GM19397 (cell line): ENCODE results near the gene TNRC18.
"Not testable (repeated sequence)": the region's sequence is repeated elsewhere in the genome, so short reads cannot be mapped to it uniquely, and the experiment has no call there.

Experiments used
- ATAC-seq: cut with Tn5 transposase; IDR thresholded peaks from one replicate; pipeline ENCODE4 v1.9.1; 2021; ENCODE audit warnings: mild to moderate bottlenecking, moderate library complexity; ENCODE audit not compliant: unreplicated experiment

The TNRC18 gene

DNA sequence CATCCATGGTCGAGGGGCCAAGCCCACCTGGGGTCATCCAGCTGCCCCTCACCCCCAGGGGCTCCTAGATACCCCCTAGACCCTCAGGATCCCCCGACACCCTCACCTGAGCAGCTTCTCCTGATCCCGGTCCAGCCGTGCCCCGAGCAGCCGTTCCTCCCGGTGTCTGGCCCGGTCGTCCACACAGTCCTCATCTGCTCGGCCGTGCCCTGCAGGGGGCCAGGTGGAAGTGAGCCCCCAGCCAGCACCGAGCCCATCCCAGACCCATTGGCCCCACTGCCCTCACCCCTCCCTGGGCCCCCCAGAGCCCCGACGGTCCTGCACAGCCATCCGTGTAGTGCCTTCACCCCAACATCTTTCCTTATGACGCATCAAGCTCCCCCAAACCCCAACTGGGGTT, 45.8 kb downstream of the TNRC18 start:
- ATAC-seq: no peak

DNA sequence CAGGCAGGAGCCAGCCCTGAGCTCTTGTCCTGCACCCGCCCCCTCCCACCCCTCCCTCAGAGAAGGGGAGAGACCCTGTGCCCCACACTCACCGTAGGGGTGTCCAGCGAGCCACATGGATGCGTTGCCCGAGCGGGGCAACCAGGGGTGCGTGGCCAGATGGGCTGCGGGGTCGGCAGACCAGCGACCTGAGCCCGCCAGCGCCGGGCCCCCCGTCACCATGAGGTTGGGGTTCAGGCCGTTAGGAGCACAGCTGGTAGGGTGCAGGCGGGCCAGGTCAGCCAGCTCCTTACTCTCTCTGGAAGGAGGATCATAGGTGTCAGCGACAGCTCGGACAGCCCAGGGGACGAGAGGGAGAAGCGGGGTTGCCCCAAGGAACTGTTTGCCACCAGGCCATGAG, 46.4 kb downstream of the TNRC18 start:
- ATAC-seq: no peak

DNA sequence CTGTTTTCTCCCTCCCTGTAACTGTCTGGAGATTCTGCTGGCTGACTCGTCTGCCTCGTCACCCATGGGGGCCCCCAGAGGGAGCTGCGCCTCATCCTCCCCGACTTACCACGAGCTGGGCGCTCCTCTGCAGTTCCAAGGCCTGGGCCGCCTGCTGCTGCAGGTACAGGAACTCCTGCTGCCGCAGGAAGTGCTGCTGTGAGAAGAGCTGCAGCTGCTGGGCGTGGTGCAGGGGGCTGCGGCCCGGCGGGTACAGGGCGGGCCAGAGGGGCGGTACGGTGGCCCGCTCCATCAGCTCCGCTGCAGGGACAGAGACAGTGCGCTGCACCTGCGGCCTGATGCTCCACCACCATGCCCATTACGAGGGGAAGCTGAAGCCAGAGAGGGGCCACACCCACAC, 47.7 kb downstream of the TNRC18 start:
- no peak for ATAC-seq

DNA sequence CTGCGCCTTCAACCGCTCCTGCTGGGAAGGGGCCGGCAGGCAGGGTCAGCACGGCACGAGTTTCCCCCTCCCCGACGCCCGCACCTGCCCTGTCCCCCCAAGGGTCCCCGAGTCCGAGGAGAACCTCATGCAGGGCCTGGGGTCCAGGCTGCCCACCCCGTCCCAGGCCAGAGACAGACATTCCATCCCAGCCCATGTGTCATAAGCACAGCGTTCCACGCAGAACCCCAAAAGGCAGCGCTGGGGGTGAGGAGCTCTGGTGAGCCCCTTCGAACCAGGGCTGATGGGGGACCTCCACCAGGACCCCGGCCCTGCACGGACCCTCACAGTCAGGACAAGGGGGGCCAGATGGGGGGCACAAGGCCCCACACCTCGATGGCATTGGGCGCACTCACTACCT, 49.2 kb downstream of the TNRC18 start:
- ATAC-seq: no peak

DNA sequence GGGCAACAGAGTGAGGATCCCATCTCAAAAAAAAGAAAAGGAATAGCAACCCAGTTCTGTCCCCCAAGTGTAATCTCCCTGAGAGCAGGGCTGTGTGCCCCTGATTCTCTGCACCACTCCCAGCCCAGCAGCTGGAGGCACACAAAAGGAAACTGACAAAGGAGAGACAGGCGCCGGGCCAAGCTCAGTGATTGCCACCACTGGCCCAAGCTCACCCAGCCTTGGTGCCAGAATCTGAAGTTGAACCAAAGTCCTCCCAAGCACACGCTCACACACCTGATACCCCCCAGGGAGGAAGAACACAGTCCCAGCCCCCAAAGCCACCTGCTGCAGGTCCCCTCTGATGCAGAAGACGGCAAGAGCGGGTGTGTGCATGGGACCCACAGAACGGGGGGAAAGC, 50.3 kb downstream of the TNRC18 start:
- no peak for ATAC-seq

DNA sequence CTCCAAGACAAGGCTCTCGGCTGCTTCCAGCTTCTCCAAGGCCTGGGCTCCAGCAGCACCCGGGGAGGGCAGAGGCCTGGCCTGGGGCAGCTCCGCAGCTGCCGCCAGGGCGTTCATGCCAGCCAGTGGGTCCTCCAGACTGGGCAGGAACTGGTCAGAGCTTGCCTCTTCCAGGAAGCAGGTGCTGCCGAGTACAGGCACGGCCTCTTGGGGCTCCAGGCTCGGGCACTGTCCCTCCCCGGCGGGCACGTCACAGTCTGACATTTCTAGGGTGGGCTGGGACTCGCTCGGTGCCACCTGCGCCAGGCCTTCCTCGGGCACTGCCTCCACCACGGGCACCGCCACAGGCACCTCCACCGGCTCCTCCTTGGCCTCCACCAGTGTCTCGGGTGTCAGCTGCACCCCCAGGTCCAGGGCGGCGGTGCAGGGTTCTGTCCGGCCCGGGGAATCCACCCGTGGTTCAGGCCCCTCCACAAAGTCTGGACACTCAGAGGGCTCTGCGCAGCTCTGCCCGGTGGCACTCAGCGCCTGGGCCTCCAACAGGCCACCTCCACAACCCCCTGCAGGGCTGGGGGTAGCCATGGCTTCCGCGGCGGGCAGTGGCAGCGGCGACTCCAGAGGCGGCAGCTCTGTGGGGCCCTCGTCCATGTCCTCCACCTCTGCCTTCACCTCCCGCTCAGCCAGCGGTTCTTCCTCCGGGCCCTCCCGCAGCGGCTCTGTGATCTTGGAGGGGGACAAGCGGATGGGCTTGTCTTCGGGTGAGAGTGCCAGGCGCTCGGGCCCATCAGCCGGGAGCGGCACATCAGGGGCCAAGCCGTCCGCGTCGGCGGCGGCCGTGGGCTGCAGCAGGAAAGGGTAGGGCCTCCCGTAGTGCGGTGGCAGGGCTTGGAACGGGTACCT, 52.9 kb downstream of the TNRC18 start:
- no peak for ATAC-seq

DNA sequence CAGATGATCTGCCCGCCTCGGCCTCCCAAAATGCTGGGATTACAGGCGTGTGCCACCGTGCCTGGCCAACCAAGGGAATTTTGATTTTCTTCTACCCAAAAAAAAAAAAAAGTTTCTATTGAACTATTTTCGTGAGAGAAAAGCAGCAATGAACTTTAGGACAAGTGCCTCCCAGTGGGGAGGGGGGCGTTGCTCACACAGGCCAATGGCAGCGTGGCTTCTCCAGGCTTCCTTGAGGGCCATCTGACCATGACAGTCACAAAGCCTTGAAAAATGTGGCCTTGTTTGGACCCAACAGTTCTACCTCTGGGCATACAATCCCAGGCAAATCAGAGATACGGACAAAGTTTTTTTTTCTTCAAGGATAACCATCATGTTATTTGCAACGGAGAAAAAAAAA, 56.0 kb downstream of the TNRC18 start:
- no peak for ATAC-seq

DNA sequence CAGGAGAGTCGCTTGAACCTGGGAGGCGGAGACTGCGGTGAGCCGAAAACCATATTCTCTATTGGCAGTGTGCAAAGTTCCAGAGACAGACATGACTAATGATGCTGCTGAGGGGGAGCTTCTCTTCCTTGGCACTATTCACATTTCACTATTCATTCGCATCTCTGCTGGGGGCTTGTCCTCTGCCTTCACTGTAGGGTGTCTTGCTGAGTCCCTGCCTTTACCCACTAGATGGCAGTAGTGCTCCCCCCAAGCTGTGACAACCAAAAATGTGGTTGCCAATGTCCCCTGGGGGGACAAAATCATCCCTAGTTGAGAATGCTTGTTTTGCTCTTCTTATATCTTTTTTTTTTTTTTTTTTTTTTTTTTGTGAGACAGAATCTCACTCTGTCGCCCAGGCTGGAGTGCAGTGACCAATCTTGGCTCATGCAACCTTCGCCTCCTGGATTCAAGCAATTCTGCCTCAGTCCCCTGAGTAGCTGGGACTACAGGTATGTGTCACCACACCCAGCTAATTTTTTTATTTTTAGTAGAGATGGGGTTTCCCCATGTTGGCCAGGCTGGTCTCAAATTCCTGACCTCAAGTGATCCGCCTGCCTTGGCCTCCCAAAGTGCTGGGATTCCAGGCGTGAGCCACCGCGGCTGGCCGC, 57.5 kb downstream of the TNRC18 start:
- not testable (repeated sequence) for ATAC-seq

DNA sequence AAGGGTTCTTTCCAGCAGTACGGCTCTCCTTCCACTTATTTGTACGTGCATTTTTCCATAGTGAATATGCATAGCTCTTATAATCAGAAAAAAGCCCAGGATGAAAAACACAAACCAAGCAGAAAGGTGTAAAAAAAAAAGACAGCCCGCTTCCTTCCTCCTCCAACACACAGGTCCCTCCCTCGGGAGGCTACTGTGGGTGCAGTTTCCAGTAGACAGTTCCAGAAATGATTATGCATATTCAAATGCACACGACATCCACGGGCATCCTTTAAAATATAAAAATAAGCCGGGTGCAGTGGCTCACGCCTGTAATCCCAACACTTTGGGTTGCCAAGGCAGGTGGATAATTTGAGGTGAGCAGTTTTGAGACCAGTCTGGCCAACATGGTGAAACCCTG, 59.9 kb downstream of the TNRC18 start:
- no peak for ATAC-seq

DNA sequence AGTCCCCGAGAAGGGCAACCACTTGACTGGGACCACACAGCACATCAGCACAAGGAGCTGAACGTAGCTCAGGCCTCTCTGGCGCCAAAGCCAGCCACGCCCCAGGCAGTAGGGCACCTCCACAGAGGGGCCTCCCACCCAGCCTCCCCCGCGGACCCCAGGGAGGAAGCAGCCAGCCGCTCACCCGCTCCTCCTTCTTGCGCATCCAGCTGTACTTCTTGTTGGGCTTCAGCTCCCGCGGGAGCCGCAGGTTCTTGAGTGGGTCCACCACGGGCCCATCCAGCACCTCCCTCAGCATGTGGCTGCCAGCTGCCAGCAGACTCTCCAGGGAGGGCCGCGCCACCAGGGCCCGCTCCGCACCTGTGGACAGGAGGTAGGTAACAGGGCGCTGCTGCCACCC, 61.2 kb downstream of the TNRC18 start:
- no peak for ATAC-seq

DNA sequence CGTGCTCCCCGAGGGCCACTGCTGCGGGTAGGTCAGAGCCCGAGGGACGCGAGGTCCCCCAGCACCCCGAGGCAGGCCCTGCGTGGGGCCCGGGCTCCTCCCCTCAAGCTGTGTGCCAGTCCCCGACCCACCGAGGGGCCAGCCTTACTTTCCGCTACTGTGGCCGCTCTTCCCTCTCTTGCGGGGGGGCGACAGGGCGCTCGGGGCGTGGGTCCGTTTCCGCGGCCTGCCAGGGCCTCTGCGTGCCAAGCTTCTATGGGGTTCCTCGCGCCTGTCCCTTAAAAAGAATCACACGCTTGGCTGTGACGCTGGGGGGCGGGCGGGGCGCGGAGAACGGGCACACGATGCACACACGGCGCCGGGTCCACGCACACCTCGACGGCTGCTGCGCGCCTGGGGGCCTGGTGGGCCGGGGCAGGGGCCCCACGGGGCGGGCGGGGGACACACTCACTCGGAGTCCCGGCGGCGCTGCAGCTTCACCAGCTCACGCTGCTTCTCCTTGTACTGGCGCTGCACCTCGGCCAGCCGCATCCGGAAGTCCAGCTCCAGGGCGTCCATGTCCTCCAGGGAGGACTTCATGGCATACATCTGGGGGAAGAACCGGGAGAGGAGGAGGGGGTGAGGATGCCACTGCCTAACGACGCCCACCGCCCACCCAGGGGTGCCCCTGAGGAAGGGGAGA, 62.0 kb downstream of the TNRC18 start:
- no peak for ATAC-seq

DNA sequence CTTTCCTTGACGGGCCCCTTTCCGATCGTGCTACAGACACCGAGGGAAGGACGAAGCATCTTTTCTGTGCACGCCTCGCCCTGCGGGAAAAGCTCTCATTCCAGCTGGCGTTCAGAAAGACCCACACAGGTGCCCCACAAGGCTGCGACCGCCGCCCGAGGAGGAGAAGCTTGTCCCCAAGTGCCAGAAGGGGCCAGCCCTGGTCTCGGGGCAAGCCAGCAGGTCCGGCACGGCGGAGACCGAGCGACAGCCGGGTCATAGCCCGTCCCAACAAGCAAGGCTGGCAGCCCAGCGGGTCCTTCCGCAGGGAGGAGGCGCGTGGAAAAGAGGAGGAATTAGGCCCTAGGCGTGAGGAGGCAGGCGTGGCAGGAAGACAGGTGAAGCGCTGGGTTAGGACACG, 62.7 kb downstream of the TNRC18 start:
- ATAC-seq: no peak

DNA sequence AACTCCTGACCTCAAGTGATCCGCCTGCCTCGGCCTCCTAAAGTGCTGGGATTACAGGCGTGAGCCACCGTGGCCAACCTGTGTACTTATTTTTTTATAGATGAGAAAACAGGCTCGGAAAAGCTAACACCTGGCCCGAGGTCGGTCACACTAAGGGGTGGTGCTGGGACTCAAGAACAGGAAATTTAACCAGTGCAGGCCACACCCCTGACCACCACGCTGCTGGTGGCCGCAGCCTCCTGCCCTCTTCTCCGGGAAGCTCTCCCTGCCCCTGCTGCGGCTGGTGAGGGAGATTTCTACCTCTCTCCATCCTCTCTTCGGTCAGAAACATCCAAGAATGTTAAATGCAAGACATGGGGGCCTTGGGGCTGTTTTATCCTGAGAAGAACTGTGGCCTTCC, 63.2 kb downstream of the TNRC18 start:
- no peak for ATAC-seq

DNA sequence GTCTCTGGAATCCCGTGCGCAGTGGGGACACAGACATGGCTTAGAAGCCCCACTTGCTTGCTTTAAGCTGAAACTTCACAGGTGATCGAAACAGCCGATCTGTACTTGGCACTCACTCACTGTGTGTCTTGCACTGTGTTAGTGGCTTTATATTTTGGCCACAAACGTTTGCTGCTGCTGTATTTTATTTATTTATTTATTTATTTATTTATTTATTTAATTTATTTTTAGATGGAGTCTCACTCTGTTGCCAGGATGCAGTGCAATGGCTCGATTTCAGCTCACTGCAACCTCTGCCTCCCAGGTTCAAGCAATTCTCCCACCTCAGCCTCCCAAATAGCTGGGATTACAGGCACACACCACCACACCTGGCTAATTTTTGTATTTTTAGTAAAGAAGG, 63.6 kb downstream of the TNRC18 start:
- ATAC-seq: not testable (repeated sequence)

DNA sequence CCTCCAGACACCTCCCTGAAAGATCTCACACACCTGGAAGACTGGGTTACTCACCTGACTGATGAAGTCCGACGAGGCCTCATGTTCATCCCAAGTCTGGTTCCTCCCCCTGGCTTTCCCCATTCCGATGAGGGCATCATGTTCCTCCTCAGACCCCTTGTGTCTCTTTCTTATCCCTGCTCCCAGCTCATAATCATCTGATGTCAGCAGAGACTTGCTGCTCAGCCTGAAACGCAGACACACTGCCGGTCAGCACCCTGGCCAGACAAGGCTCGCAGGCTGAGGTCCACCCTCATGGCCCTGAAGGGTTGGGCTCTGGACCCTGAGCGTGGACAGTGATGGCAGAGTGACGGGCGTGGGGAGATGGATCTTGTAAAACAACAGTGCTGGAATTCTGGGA, 64.3 kb downstream of the TNRC18 start:
- ATAC-seq: no peak

DNA sequence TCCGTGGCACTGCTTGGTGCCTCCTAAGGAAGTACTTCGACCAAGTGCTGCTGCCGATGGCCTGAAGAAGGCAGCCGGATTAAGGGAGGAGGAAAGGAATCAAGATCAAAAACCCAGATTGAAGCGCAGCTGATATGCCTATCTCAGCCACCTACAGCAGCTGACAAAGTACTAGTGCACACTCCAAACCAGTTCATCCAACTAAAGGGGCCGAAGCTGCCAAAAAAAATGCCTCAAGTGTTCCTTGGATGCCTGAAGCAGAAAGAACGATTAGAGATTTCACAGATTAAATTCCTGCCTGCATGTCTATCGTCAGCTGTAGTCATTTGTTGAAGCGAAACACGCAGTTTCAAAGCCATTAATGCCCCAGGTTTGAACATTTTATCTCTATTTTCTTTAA, 65.7 kb downstream of the TNRC18 start:
- no peak for ATAC-seq

DNA sequence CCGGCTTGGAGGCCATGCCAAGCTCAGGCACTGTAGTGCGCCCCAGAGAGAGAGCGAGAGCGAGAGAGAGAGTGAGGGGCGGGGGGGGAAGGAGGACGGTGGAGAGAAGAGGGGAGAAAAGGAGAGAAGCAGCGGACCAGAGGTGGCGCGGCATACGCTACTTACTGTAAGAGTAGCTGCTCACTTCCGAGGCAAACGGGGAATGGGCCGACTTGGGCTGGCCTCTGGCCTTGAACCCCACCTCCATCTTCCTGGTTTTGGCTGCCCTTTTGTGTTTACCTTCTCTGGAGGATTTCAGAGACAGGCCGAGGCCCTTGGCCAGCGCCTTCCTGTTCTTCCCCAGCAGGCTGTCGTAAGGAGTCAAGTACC, 66.9 kb downstream of the TNRC18 start:
- no peak for ATAC-seq

DNA sequence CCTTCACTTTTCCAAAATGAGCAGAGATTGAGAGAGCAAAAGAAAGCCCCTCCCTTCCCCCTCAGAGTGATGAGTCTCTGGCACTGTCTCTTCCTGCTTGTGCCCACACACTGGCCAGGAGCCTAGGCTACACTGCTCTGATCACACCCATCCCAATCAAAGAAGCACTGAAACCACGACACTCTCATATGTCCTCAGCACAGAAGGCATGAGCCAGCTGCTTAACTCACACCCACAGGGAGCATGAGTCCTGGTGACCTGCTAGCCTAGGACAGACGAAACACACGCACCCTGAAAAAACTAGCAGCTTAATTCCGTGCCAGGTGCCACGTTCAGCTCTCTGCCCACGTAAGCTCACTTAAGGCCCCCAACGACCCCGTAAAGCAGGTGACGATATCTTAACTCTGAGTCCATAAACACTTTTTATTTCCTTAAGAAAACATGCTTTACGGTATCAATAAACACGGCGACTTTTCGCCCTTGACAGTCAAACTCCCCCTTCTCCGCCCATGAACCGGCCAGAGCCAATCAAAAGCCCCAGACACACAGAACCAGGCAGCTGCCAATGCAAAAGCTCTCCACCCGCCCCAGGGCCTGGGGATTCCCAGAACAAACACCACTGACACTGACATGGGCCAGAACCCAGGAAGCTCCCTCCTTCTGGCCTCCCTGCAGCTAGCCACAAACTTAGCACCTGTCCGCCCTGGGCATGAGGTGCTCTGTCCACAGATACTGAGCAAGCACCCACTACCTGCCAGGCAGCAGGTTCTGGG, 69.0 kb downstream of the TNRC18 start:
- ATAC-seq: no peak

DNA sequence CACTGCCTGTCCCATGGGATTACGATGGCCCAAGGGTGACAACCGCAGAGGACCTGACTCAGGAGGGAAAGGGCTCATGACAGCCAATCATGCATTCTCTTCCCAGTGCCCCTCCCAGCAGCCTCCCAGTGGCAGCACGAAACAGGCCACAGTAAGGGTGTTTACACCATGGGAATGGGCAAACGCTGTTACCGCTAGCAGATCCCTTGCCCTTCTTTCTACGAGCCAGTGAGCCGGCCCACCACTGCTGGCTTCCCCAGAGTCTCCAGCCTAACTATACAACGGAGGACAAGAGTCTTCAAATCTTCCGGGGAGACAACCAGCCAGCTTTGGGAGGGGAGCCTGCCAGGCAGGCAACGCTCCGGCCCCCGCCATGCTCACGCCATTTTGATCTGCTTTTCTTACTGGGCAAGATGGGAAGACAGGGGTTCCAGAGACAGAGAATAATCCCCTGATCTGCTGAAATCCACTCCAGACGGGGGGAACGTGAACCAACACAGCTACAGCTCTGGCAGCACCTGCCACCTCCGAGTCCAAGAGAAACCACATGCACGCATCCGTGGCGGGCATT, 71.1 kb downstream of the TNRC18 start:
- no peak for ATAC-seq

DNA sequence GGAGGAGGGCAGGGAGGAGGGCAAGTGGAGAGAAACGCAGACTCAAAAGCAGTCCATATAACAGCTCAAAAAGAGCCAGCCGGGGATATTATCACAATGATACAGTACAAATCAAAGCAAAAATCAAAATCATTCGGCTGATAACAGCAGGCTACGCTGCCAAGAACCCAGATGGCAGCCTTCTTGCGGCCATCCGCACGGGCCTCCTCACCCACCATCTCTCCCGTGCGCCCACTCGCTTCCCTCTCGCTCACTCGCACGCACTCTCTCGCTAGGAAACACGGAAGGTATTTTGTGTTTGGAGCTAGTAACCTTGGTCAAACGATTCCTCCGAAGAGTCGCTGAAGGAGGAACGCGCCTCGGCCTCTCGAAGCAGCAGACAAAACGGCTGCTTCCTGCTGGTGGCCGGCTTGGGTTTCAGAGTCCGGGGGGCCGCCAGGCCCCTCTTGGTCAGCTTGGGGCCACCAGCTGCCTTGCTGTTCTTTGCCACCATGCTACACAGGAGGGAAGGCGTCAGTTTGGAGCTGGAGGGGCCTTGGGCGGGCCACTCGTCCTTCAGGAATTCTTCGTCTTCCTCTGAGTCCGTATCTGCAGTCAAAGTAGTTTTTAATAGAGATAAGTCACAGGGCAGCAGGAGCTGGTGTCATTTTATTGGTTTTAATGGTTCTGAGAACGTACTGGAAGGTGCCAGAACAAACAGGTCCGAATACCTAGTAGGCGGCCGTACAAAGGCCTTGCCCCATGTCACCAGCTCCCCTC, 71.9 kb downstream of the TNRC18 start:
- ATAC-seq: no peak
